WTC11 (cell line): ENCODE data around the gene MAPK11.

Source experiments
- FOXJ3 ChIP-seq: sonication (generic); formaldehyde crosslinking; IDR thresholded peaks from 2 replicates; pipeline ENCODE4 v1.9.0; 2021; ENCODE audit warnings: missing genetic modification reagents, mild to moderate bottlenecking, borderline replicate concordance
- NR2C2 ChIP-seq: sonication (generic); formaldehyde crosslinking; IDR thresholded peaks from 2 replicates; pipeline ENCODE4 v1.8.0; 2022; ENCODE audit warnings: mild to moderate bottlenecking, missing genetic modification reagents
- TF ChIP-seq, protein P1 (sequence below): fragments of 200-600 bp; IDR thresholded peaks from 2 replicates; pipeline ENCODE4 v1.8.0; 2022; ENCODE audit warnings: antibody characterized with exemption
- TF ChIP-seq, protein P2 (sequence below): sonication (generic); formaldehyde crosslinking; IDR thresholded peaks from 2 replicates; pipeline ENCODE4 v1.8.1; 2023; ENCODE audit warnings: mild to moderate bottlenecking, missing genetic modification reagents, moderate library complexity
- TF ChIP-seq, protein P3 (sequence below): sonication (generic); formaldehyde crosslinking; IDR thresholded peaks from 2 replicates; pipeline ENCODE4 v1.8.1; 2023; ENCODE audit warnings: mild to moderate bottlenecking, missing genetic modification reagents
- TF ChIP-seq, protein P4 (sequence below): sonication (generic); formaldehyde crosslinking; conservative IDR thresholded peaks from 2 replicates; pipeline ENCODE4 v1.8.1; 2022; ENCODE audit warnings: mild to moderate bottlenecking, missing genetic modification reagents

DNA sequence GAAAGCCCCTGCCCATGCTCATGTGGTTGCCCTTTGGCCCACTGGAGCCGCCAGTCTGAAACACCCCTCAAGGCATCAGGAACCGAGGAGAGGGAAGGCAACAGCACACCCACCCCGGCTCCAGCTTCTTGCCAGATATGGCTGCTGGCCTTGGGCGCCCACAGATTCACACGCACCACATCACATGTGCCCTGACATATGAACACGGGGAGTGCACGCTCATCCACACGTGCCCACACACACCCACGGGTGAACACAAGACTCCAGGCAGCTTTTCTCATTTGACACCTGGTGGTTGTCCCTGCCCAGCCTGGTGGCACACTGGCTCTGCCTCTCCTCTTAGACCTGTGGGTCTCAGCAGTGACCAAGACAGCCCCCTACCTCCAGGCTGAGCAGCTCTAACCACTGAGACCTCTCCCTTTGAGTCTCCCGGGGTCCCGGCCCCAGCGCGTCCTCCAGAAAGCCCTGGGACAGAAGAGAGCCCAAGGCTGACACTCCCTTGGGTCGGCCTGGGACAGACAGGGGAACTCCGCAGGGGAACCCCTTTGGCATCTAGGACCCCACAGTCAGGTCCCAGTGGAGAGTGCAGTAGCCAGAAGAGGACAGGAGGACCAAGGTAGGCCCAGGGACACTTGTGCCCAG lies 6.0 kb downstream of the MAPK11 start:
- no peak for TF ChIP-seq FOXJ3 (CRISPR knock-in tag)
- TF ChIP-seq, protein P1, sequence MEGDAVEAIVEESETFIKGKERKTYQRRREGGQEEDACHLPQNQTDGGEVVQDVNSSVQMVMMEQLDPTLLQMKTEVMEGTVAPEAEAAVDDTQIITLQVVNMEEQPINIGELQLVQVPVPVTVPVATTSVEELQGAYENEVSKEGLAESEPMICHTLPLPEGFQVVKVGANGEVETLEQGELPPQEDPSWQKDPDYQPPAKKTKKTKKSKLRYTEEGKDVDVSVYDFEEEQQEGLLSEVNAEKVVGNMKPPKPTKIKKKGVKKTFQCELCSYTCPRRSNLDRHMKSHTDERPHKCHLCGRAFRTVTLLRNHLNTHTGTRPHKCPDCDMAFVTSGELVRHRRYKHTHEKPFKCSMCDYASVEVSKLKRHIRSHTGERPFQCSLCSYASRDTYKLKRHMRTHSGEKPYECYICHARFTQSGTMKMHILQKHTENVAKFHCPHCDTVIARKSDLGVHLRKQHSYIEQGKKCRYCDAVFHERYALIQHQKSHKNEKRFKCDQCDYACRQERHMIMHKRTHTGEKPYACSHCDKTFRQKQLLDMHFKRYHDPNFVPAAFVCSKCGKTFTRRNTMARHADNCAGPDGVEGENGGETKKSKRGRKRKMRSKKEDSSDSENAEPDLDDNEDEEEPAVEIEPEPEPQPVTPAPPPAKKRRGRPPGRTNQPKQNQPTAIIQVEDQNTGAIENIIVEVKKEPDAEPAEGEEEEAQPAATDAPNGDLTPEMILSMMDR: no peak
- TF ChIP-seq, protein P2, sequence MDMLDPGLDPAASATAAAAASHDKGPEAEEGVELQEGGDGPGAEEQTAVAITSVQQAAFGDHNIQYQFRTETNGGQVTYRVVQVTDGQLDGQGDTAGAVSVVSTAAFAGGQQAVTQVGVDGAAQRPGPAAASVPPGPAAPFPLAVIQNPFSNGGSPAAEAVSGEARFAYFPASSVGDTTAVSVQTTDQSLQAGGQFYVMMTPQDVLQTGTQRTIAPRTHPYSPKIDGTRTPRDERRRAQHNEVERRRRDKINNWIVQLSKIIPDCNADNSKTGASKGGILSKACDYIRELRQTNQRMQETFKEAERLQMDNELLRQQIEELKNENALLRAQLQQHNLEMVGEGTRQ (CRISPR knock-in tag): no peak
- TF ChIP-seq NR2C2 (CRISPR knock-in tag): no peak
- TF ChIP-seq, protein P3, sequence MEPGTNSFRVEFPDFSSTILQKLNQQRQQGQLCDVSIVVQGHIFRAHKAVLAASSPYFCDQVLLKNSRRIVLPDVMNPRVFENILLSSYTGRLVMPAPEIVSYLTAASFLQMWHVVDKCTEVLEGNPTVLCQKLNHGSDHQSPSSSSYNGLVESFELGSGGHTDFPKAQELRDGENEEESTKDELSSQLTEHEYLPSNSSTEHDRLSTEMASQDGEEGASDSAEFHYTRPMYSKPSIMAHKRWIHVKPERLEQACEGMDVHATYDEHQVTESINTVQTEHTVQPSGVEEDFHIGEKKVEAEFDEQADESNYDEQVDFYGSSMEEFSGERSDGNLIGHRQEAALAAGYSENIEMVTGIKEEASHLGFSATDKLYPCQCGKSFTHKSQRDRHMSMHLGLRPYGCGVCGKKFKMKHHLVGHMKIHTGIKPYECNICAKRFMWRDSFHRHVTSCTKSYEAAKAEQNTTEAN (CRISPR knock-in tag): no peak
- TF ChIP-seq, protein P4, sequence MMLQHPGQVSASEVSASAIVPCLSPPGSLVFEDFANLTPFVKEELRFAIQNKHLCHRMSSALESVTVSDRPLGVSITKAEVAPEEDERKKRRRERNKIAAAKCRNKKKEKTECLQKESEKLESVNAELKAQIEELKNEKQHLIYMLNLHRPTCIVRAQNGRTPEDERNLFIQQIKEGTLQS (CRISPR knock-in tag): no peak
